GM12865 (cell line): Measurements from ENCODE around the gene FABP7.

ENCODE experiments used
- DNase-seq: peaks from one replicate; pipeline ENCODE4 v3.0.0; 2010; ENCODE audit warnings: low read depth
- H3K4me3 ChIP-seq: 2 replicates; pipeline ENCODE4 v1.5.1; 2011; ENCODE audit warnings: mild to moderate bottlenecking, low read depth, low read length, control low read depth
- TF ChIP-seq, protein P1 (sequence below): IDR thresholded peaks from 2 replicates; pipeline ENCODE4 v1.5.1; 2011; ENCODE audit warnings: low read length, control low read depth, low read depth, inconsistent platforms; ENCODE audit not compliant: insufficient read depth; ENCODE audit errors: missing control alignments

FABP7 gene

DNA sequence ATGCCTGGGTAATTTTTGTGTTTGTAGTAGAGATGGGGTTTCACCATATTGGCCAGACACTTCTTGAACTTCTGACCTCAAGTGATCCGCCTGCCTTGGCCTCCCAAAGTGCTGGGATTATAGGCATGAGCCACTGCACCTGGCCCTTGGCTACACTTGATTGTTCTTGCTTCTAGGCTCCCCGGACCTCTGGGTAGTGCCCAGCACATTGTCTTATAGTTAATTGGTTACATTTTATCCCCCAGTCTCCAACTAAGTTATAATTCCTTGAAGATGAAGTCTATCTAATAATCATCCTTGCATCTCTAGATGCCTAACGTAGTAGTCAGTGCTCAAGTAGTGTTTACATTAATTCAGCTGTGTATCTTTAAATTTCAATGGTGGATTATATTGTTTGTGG is 21.4 kb downstream of the FABP7 start:
- TF ChIP-seq, protein P1, sequence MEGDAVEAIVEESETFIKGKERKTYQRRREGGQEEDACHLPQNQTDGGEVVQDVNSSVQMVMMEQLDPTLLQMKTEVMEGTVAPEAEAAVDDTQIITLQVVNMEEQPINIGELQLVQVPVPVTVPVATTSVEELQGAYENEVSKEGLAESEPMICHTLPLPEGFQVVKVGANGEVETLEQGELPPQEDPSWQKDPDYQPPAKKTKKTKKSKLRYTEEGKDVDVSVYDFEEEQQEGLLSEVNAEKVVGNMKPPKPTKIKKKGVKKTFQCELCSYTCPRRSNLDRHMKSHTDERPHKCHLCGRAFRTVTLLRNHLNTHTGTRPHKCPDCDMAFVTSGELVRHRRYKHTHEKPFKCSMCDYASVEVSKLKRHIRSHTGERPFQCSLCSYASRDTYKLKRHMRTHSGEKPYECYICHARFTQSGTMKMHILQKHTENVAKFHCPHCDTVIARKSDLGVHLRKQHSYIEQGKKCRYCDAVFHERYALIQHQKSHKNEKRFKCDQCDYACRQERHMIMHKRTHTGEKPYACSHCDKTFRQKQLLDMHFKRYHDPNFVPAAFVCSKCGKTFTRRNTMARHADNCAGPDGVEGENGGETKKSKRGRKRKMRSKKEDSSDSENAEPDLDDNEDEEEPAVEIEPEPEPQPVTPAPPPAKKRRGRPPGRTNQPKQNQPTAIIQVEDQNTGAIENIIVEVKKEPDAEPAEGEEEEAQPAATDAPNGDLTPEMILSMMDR: no peak
- DNase-seq: no peak
- no peak overlapping the region for H3K4me3 ChIP-seq

DNA sequence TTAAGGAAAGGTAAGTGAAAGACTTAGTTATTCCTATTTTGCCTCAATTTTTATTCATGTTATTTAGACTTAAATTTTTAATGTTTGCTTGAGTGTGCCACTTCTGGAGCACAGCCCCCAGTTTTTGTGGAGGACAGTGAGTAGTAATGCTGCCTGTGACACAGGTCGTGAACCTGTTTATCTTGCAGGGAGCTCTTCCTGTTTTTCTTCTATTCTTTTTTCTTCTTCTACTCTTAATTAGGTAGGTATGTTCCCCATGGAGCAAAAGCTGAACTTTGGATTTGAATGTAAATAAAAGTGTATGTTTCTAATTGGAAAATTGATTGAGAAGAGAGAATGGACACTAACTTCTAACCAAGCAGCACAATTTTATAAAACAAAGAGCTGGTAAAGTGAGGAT is 21.9 kb downstream of the FABP7 start:
- no peak for DNase-seq
- no peak overlapping the region for H3K4me3 ChIP-seq
- TF ChIP-seq, protein P1: no peak

DNA sequence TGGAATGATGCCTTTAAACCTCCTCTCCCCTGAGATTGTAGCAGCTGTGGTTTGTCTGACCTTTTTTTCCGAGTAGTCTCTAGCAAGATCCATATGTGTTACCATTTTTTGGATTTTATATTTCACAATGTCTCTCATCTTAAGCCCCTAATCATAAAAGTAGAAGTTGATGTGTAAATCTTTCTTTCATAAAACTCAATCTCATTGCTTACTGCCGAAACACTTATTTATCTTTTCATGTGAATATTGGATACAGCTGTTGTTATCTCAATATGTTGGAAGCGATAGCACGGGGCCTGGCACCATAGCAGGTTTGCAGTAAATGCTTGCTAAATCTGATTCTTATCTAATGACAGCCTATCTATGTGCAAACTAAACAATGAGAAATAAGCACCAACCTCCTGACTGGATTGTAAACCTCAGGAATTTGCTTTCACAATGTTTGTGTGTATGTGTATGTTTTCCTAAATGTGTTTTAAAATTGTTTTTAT is 23.7 kb downstream of the FABP7 start:
- no peak for DNase-seq
- TF ChIP-seq, protein P1: no peak
- H3K4me3 ChIP-seq: no peak overlapping the region

DNA sequence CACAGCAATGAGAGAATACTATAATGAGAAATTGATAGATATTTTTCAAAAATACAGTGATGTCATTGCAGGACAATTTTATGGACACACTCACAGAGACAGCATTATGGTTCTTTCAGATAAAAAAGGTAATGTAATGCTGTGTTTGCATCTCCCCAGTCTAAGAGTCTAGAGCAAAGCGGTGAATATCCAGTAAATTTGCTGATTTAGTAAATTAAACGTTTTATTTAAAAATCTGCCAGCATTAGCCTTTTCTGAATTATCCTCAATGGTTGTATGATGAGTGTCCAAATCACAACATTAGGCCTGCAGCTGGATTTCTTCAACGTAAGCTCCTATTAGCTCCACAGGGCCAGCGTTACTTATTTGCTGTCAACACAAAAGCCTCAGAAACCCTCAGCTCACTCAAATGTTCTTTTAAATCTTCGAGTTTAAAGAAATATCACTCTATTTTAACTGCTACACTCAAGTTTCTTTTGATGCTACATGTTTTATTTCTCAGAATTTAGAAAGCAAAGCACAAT is 25.5 kb downstream of the FABP7 start:
- TF ChIP-seq, protein P1: no peak
- H3K4me3 ChIP-seq: no peak overlapping the region
- DNase-seq: no peak

DNA sequence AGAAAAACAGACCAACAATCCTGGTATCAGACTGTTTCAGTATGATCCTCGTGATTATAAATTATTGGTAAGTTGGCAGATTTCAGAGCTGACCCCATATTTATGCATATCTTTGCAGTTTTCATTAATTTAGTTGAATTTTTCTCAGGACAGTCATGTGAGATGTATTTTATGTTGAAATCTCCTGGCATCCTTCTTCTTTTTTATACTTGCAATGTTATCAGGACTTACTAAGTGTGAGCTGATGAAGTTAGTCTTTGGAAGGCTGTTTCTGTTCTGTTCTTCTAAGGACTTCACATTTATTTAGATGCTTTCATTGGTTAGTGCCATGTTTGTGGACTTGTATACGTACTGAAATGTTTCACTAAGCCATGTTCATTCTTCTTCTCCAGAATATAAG is 26.8 kb downstream of the FABP7 start:
- no peak for DNase-seq
- H3K4me3 ChIP-seq: no peak overlapping the region
- TF ChIP-seq, protein P1: no peak

DNA sequence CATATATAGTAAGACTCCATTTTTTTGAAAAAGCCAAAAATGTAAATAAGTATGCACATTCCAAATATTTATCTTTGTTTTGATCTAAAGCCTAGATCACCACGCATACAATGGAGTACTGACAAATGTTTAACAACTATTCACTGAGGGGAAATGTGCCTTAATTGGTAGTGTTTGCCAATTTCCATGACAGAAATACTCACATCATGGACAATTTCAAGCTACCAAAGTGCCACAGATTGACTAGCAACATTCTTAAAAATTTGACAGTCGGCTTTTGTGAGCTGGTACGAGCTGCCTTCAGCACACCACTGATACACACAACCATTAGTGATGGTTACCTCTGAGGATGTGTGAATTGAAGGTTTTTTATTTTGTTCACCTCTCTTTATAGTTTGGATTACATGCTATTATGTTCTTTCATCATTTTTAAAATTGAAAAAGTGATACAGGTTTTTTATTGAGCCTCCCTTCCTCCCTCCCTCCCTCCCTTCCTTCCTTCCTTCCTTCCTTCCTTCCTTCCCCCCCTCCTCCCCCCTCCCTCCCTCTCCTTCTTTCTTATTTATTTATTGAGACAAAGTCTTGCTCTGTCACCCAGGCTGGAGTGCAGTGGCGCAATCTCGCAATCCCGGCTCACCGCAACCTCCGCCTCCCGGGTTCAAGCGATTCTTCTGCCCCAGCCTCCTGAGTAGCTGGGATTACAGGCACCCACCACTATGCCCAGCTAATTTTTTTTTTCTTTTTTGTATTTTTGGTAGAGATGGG is 28.8 kb downstream of the FABP7 start:
- TF ChIP-seq, protein P1: no peak
- DNase-seq: no peak
- no peak overlapping the region for H3K4me3 ChIP-seq
